Keratinocyte (primary cell): ENCODE data around the gene STON2. TPM values are rescaled to one million over a fixed set of nuclear protein-coding genes. Genes with fewer than 3 reads are reported as not detected.

ENCODE experiments used
- DNase-seq: peaks from one replicate; pipeline ENCODE4 v3.0.0-alpha.2; 2011; ENCODE audit warnings: low read depth, missing footprints, low spot score
- FAIRE-seq: peaks from 2 replicates; lab custom pipeline; 2011; peaks lifted over from hg19 to GRCh38; lab: Jason Lieb, UNC
- H2AFZ ChIP-seq: 2 replicates; pipeline ENCODE4 v1.6.0; 2012; ENCODE audit warnings: low read length, control low read depth, inconsistent platforms; ENCODE audit not compliant: control insufficient read depth
- H3K27ac ChIP-seq: 2 replicates; pipeline ENCODE4 v1.5.1; 2011; ENCODE audit warnings: low read length; ENCODE audit not compliant: control insufficient read depth, insufficient read depth
- H3K27me3 ChIP-seq: 3 replicates; pipeline ENCODE4 v1.6.0; 2011; ENCODE audit warnings: low read length; ENCODE audit not compliant: control insufficient read depth, insufficient read depth; ENCODE audit errors: extremely low read depth
- H3K36me3 ChIP-seq, 2 experiments: 2 replicates in 1 of 2; 3 replicates in 1 of 2; pipeline ENCODE4 v1.5.1; 2011; ENCODE audit warnings: low read length in 2 of 2, mild to moderate bottlenecking in 1 of 2; ENCODE audit not compliant: control insufficient read depth in 2 of 2, insufficient read depth in 2 of 2; ENCODE audit errors: extremely low read depth in 1 of 2
- H3K4me1 ChIP-seq: 3 replicates; pipeline ENCODE4 v1.5.1; 2011; ENCODE audit warnings: low read length; ENCODE audit not compliant: control insufficient read depth, insufficient read depth; ENCODE audit errors: extremely low read depth
- H3K4me2 ChIP-seq: 3 replicates; pipeline ENCODE4 v1.6.0; 2011; ENCODE audit warnings: low read depth, low read length; ENCODE audit not compliant: control insufficient read depth, insufficient read depth; ENCODE audit errors: extremely low read depth
- H3K4me3 ChIP-seq, 3 experiments: fragments of 200-600 bp in 1 of 3; sonication (generic) in 1 of 3; 2 replicates in 2 of 3; 3 replicates in 1 of 3; pipeline ENCODE4 v1.5.1; 2011 to 2016; ENCODE audit warnings: low read length in 3 of 3, mild to moderate bottlenecking in 3 of 3, control low read depth in 2 of 3, inconsistent platforms in 1 of 3, low read depth in 1 of 3, mixed read lengths in 1 of 3, mixed run types in 1 of 3, moderate library complexity in 1 of 3; ENCODE audit not compliant: control insufficient read depth in 2 of 3, insufficient read depth in 2 of 3; ENCODE audit errors: extremely low read depth in 1 of 3
- H3K79me2 ChIP-seq: 2 replicates; pipeline ENCODE4 v1.6.0; 2012; ENCODE audit warnings: low read length; ENCODE audit not compliant: control insufficient read depth, insufficient read depth
- H3K9ac ChIP-seq: 3 replicates; pipeline ENCODE4 v1.6.0; 2011; ENCODE audit warnings: low read length; ENCODE audit not compliant: control insufficient read depth, insufficient read depth; ENCODE audit errors: extremely low read depth
- H3K9me1 ChIP-seq: 3 replicates; pipeline ENCODE4 v1.6.0; 2011; ENCODE audit warnings: low read length; ENCODE audit not compliant: control insufficient read depth, insufficient read depth; ENCODE audit errors: extremely low read depth
- H3K9me3 ChIP-seq: 2 replicates; pipeline ENCODE4 v1.5.1; 2012; ENCODE audit warnings: low read depth, low read length; ENCODE audit not compliant: control insufficient read depth
- H4K20me1 ChIP-seq: 3 replicates; pipeline ENCODE4 v1.6.0; 2011; ENCODE audit warnings: low read length; ENCODE audit not compliant: control insufficient read depth, insufficient read depth; ENCODE audit errors: extremely low read depth
- EZH2 ChIP-seq: IDR thresholded peaks from one replicate; pipeline ENCODE4 v1.6.1; 2012; ENCODE audit warnings: inconsistent platforms, mild to moderate bottlenecking, low read length, moderate library complexity
- dilution Hi-C: fragments of 300-500 bp; cut with MboI; formaldehyde crosslinking; loops from one replicate; pipeline ENCODE4 v1.7.0; 2020; ENCODE audit warnings: low sequenced_read_pairs; ENCODE audit not compliant: extremely low pct_ligation_motif_present
- polyA plus RNA-seq, 5 experiments: library from polyadenylated mRNA; depleted of rRNA in 3 of 5; stranded (reverse) in 3 of 5; stranded (forward) in 1 of 5; unstranded in 1 of 5; fragments of >200 nt; gene quantifications; 1 replicate in 1 of 5; 2 replicates in 3 of 5; 3 replicates in 1 of 5; pipeline versions ENCODE4 v1.2.1 to v1.2.3, GENCODE V29; 2011 to 2012; ENCODE audit warnings: missing spikeins in 2 of 5, low read depth in 1 of 5, low replicate concordance in 1 of 5
- TF ChIP-seq, protein P1 (sequence below), 3 experiments: IDR thresholded peaks in 1 of 3; conservative IDR thresholded peaks in 1 of 3; optimal IDR thresholded peaks in 1 of 3; 2 replicates in 2 of 3; 3 replicates in 1 of 3; pipeline versions ENCODE3 to v1.5.1; 2011; ENCODE audit warnings: low read length in 3 of 3, mild to moderate bottlenecking in 3 of 3, moderate library complexity in 2 of 3, control low read depth in 1 of 3, inconsistent platforms in 1 of 3; ENCODE audit not compliant: insufficient read depth in 2 of 3; ENCODE audit errors: extremely low read depth in 1 of 3

The STON2 gene
- polyA plus RNA-seq, 1 donor (not counting 4 experiments of a cell fraction or from before 2014, with no cell fraction given) = 82.3 TPM

DNA sequence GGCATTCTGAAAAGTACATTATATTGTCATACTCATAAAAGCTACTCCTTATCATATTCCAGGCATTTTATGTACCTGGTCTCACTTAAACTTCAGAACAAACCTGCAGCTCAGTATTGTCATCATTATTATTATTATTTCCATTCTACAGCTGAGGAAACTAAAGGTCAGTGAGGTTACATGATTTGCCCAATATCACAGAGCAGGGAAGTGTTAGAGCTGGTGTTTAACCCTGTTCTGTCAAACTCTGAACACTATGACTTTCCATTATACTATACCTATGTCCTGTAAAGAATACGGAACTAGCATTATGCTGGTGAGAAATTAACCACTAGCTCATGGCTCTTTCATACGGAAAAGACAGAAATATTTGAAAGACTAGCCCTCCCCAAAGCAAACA, 56.4 kb downstream of the STON2 start:
- H3K9me3 ChIP-seq = no peaks in the 10 kb centered on the region
- H3K9me1 ChIP-seq = no peaks in the 10 kb centered on the region
- FAIRE-seq (no peak), DNase-seq (no peak)
- H2AFZ ChIP-seq = no peak overlapping the region
- no peaks in the 10 kb centered on the region for H3K27me3 ChIP-seq
- no peaks in the 10 kb centered on the region for H4K20me1 ChIP-seq
- no peaks in the 10 kb centered on the region for H3K79me2 ChIP-seq
- dilution Hi-C loops = no loop called here
- no peak overlapping the region for H3K9ac ChIP-seq
- no peak overlapping the region for H3K4me2 ChIP-seq
- peaks cover 8% of the 10 kb centered on the region for H3K4me1 ChIP-seq
- H3K27ac ChIP-seq = no peak overlapping the region
- no peak overlapping the region for H3K4me3 ChIP-seq
- TF ChIP-seq, protein P1, sequence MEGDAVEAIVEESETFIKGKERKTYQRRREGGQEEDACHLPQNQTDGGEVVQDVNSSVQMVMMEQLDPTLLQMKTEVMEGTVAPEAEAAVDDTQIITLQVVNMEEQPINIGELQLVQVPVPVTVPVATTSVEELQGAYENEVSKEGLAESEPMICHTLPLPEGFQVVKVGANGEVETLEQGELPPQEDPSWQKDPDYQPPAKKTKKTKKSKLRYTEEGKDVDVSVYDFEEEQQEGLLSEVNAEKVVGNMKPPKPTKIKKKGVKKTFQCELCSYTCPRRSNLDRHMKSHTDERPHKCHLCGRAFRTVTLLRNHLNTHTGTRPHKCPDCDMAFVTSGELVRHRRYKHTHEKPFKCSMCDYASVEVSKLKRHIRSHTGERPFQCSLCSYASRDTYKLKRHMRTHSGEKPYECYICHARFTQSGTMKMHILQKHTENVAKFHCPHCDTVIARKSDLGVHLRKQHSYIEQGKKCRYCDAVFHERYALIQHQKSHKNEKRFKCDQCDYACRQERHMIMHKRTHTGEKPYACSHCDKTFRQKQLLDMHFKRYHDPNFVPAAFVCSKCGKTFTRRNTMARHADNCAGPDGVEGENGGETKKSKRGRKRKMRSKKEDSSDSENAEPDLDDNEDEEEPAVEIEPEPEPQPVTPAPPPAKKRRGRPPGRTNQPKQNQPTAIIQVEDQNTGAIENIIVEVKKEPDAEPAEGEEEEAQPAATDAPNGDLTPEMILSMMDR (optimal IDR thresholded peaks at IDR 0.05 in 1 of 3, IDR thresholded peaks at IDR 0.05 in 1 of 3, conservative IDR thresholded peaks at IDR 0.05 in 1 of 3; ENCODE audit: extremely low read depth in 1 of 3, insufficient read depth in 2 of 3, low read length in 3 of 3) = no peak
- no peak for TF ChIP-seq EZH2
- H3K36me3 ChIP-seq = no peaks in the 10 kb centered on the region

DNA sequence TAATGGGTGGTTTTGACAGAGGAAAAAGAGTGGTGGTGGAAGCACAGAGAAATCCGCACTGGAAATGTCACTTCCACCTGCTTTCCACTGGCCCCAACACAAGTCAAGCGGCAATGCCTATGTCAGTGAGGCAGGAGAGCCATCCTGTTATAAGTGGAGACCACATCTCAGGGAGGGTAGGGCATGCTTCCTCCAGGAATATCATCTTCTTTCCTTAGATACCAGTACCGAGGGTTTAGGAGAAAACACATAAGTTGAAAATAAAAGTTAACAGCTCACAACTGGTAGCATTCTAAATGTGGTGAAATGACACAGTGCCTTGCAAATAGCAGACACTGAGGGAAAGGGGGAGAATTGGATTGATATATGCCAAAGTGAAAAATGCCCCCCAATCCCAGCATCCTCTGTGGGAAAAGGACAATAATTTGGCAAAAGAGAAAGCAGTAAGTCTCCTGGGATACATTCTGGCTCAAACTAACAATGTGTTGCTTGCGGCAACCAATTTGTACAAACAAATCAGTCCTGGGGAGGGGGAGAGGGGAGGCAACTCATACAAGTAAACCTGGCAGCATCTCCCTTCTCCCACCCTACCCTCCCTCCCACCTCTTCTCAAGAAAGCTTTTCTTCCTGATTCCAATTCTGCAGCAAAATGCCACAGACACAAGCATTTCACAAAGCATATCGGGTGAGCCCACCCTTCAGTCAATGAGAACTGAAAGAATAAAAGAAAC, 57.1 kb downstream of the STON2 start:
- dilution Hi-C loops = no loop called here
- H3K79me2 ChIP-seq = no peaks in the 10 kb centered on the region
- no peak overlapping the region for H3K4me2 ChIP-seq
- H3K36me3 ChIP-seq = no peaks in the 10 kb centered on the region
- no peak for FAIRE-seq
- no peak overlapping the region for H3K9ac ChIP-seq
- no peak overlapping the region for H2AFZ ChIP-seq
- H3K4me3 ChIP-seq = no peak overlapping the region
- DNase-seq = no peak
- peaks cover 8% of the 10 kb centered on the region for H3K4me1 ChIP-seq
- TF ChIP-seq, protein P1 (optimal IDR thresholded peaks at IDR 0.05 in 1 of 3, IDR thresholded peaks at IDR 0.05 in 1 of 3, conservative IDR thresholded peaks at IDR 0.05 in 1 of 3; ENCODE audit: extremely low read depth in 1 of 3, insufficient read depth in 2 of 3, low read length in 3 of 3) = no peak
- no peak for TF ChIP-seq EZH2
- no peak overlapping the region for H3K27ac ChIP-seq
- no peaks in the 10 kb centered on the region for H3K9me3 ChIP-seq
- no peaks in the 10 kb centered on the region for H3K27me3 ChIP-seq
- H3K9me1 ChIP-seq = no peaks in the 10 kb centered on the region
- no peaks in the 10 kb centered on the region for H4K20me1 ChIP-seq
